Measurements from ENCODE around the gene SCLY.
"Not testable (repeated sequence)": the region's sequence is repeated elsewhere in the genome, so short reads cannot be mapped to it uniquely, and the experiment has no call there.

SCLY gene, protein sequence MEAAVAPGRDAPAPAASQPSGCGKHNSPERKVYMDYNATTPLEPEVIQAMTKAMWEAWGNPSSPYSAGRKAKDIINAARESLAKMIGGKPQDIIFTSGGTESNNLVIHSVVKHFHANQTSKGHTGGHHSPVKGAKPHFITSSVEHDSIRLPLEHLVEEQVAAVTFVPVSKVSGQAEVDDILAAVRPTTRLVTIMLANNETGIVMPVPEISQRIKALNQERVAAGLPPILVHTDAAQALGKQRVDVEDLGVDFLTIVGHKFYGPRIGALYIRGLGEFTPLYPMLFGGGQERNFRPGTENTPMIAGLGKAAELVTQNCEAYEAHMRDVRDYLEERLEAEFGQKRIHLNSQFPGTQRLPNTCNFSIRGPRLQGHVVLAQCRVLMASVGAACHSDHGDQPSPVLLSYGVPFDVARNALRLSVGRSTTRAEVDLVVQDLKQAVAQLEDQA

DNA sequence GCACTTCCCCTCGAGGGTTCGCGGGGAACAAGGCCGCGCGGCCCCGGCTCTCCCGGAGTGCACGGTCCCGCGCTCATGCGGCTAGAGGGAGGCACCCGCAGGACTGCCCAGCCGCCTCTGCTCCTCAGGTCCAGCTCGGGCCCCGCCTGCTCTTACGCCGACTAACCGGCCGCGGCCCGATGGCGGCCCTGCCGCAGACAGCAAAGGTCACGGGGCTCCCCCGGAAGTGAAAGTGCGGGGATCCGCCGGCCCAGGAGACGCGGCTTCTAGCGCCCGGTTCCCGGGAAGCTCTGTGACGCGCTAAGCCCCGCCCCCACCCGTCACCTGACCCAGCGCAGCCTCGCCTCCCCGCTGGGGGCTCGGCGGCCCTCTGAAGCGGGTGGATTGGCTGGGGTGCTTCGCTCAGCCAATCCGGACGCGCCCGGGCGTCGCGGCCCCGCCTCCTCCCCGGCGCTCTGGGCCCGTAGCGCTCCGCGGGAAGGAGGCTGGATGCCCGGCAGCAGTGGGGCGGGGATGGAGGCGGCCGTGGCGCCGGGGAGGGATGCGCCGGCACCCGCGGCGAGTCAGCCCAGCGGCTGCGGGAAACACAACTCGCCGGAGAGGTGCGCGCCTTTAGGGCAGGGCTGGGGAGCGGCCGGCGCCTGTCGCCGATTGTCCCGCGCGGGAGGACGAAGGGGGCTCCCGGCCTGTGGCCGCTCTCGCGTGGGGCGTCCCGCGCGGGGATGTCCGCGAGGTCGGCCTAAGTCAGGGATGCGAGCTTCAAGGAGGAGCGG, at the start of gene SCLY:
TSS of gene SCLY (plus strand) at position 460 of the 773 bp plus-strand sequence. CDS start at position 514, 54 bp downstream.
- peak; percentile 98 for DNase-seq (ENCODE audit: low spot score)

DNA sequence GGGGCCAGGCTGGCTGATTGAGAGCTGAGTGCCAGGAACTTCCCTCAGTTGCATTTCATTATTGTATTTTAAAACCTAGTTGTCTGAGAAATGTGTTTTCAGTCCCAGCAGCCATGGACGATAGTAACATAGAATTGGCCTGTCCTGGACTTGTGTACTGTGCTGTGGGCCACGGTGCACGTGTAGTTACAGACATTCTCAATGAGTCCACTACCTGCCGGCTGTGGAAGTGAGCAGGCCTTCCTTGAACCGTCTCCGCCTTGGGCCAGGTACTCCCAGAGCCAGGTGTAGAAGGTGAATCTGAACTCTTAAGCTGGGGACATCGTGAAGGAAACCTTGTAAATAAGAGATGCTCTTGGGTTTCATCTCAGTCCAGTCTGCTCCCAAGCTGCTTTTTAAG, 47.0 kb upstream of the SCLY start:
- DNase-seq (ENCODE audit: low spot score): no peak

DNA sequence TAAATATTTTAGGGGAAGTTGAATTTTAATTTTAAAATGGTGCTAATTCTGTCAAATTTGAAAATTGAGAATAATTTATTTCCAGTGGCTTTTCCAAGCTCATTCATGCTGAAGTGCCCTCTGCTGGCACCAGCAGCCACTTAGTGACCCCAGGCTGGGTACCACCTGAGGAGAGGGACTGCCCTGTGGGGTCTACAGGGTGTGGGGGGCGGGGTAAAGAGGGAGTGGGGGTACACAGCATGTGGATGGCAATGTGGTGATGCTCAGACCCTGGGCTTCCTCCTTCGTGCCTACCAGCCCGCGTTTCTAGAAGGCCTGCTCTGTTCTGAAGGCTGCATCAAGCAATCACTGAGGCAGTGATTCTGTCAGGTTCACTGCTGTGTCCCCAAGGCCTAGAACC, 45.1 kb upstream of the SCLY start:
- DNase-seq (ENCODE audit: low spot score): no peak

GRCh38 chr2:238016526-238016925, 44.3 kb upstream of the SCLY start:
- peak; percentile 20 for DNase-seq (ENCODE audit: low spot score)

GRCh38 chr2:238019962-238020361, 40.8 kb upstream of the SCLY start:
- no peak for DNase-seq (ENCODE audit: low spot score)

- DNase-seq (ENCODE audit: low spot score): no peak
Observed at GRCh38 chr2:238020816-238021215, 40.0 kb upstream of the SCLY start.

GRCh38 chr2:238021327-238021726, 39.5 kb upstream of the SCLY start:
- DNase-seq (ENCODE audit: low spot score): no peak

DNA sequence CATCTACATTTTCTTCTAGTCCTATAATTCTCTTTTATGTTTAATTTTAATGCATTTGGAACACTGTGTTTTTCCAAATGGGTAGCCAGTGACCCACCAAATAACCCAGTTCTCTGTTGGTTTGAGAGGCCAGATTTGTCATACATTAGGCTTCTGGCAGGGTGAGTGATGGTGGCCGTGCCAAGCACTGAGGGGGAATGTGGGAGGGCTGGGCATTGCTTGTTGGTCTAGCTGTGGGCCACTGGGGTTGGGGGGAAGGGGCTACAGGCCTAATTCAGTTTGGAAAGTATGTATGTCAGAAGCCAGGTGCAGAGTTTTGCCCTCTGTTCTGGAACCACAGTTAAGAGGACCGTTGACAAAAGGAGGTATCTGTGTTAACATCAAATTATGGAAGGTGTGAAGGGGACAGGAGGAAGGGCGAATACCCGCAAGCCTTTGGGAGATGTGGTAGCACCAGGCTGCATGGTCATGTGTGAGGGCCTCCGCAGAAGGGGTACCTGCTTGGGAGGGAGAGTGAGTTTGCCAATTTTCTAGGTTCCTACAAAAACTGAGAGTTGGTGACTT, 38.1 kb upstream of the SCLY start:
- no peak for DNase-seq (ENCODE audit: low spot score)

DNA sequence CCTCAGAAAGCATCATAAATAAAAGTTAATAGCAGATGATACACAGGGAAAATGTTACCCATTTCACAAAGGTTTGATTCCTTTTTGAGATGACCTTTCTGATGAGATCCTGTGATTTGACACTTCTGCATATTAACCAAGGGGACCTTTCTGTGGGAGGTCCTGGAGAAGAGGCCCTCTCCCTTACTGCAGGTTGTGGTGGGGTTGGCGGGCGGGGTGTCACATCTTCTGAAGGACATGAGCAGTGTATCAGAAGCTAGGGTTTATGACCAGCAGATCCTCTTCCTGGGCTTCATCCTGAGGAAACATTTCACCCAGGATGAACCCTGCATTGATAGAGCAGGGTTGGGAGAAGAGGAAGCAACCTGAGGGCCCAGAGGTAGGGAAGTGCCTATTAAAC, 37.2 kb upstream of the SCLY start:
- no peak for DNase-seq (ENCODE audit: low spot score)

DNA sequence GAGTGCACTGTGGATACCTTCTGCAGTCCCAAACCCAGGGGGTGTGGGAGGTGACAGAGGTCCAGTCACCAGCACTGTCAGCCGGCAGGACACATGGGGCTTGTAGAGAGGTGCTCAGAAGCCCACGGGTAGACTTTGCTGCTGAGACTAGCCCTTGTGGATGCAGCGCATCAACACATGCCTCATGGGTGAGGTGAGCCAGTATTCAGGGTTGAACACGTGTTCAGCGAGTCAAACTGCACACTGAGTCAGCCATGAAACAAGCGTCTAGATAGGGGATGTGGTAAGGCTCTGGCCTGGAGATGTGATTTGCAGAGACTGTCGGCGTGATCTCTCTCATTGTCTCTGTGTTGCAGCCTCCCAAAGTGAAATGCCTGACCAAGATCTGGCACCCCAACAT, 35.8 kb upstream of the SCLY start:
- no peak for DNase-seq (ENCODE audit: low spot score)

- no peak for DNase-seq (ENCODE audit: low spot score)
Observed at GRCh38 chr2:238025741-238026360, 35.0 kb upstream of the SCLY start.

DNA sequence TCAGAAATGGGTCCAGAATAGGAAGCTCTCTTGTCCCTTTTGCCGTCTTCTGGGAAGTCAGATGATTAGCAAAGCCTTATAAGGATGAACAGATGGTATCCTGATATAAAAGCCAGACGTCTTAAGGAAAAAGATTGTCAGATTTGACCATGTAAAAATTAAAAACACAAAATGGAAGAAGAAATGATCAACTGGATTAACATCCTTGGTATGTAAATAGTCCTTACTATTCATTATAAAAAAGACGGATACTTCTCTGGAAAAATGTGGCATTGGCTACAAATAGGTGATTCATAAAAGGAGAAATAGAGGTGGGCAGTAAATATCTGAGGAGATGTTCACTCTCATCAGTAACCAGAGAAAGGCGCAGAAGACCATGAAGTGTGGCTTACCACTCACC, 33.7 kb upstream of the SCLY start:
- no peak for DNase-seq (ENCODE audit: low spot score)

- no peak for DNase-seq (ENCODE audit: low spot score)
Observed at GRCh38 chr2:238027591-238028415, 33.0 kb upstream of the SCLY start.

DNA sequence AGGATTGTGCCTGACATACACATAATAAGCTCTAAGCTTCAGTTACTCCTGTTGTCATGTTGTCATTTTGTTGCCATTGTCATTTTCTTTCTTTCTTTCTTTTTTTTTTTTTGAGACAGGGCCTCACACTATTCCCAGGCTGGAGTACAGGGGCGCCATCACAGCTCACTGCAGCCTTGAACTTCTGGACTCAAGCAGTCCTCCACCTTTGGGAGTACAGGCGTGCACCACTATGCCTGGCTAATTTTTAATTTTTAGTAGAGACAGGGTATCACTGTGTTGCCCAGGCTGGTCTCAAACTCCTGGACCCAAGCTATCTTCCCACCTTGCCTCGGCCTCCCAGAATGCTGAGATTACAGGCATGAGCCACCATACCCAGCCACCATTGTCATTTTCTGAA, 30.9 kb upstream of the SCLY start:
- DNase-seq (ENCODE audit: low spot score): no peak

DNA sequence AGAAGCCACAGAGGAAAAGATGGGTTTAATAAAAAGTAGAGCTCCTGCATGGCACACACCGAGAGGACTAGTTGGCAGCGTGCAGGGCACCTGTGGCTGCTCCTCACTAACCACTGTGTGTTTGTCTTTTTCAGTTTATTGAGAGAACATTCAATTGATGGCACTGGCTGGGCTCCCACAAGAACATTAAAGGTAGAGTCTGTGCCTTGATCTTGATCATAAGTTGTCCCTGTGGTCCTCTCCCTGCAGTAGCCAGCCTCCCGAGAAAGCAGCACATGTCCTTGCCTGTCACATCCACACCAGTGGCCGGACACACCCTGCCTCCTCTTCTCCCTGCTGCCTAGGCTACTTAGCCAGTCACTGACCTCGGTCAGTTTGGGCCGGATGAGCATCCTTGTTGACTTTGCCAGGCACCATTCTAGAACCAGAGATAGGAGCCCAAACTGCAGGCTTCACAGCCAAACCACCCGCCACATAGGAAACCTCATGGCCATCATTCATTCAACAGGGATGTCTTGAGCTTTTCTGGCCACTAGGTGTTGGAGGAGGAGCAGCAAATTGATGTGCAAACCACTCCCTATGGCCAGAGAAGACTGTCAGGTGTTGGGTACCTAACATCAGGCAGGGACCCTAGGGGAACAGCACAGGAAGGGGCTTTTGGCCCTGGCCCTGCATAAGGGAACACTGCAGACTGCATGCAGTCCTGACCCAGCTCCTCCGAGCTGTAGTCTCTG, 30.2 kb upstream of the SCLY start:
- no peak for DNase-seq (ENCODE audit: low spot score)

GRCh38 chr2:238031751-238032150, 29.1 kb upstream of the SCLY start:
- no peak for DNase-seq (ENCODE audit: low spot score)

GRCh38 chr2:238032755-238033337, 28.0 kb upstream of the SCLY start:
- no peak for DNase-seq (ENCODE audit: low spot score)

GRCh38 chr2:238033991-238034390, 26.8 kb upstream of the SCLY start:
- DNase-seq (ENCODE audit: low spot score): not testable (repeated sequence)

DNA sequence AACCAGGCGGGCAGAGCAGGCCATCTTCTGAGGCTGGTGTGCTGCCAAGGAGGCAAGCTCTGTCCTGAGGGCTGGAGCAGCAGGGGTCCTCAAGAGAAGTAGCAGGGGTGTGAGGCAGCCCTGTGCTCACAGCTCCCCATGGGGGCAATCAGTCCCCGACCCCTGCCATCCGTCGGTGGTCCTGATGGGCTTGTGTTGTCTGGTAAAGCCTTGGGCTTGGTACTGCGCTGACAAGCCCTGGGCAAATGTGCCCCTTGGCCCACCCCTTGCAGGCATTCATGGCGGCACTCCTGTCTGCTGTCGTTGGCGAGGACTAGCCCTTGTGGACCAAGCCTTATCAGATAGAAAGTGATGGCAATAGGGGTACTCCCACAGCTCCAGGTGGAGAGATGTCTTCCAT, 22.6 kb upstream of the SCLY start:
- DNase-seq (ENCODE audit: low spot score): no peak

- no peak for DNase-seq (ENCODE audit: low spot score)
Observed at GRCh38 chr2:238039151-238039550, 21.6 kb upstream of the SCLY start.

- DNase-seq (ENCODE audit: low spot score): no peak
Observed at GRCh38 chr2:238039985-238040384, 20.8 kb upstream of the SCLY start.

All from hematopoietic multipotent progenitor cell treated with erythropoietin and hydrocortisone succinate and interleukin-3 and kit ligand, for 15 days (in vitro differentiated cells).